ACC112 (cell line): ENCODE data around the gene CEP85L.

Experiments used
- H2AFZ ChIP-seq: fragments of 200-600 bp; sonication (generic); one replicate; pipeline ENCODE4 v1.6.0; 2017; ENCODE audit warnings: antibody characterized with exemption, low read length; ENCODE audit not compliant: unreplicated experiment
- H3K27ac ChIP-seq: fragments of 200-600 bp; sonication (generic); 2 replicates; pipeline ENCODE4 v1.5.1; 2014; ENCODE audit warnings: low read depth, mild to moderate bottlenecking, antibody characterized with exemption, low read length, moderate library complexity
- H3K27me3 ChIP-seq: fragments of 200-600 bp; sonication (generic); 2 replicates; pipeline ENCODE4 v1.6.1; 2014; ENCODE audit warnings: mild to moderate bottlenecking, antibody characterized with exemption, low read length, moderate library complexity, mixed read lengths; ENCODE audit not compliant: insufficient read depth
- H3K36me3 ChIP-seq: fragments of 200-600 bp; sonication (generic); 2 replicates; pipeline ENCODE4 v1.6.1; 2016; ENCODE audit warnings: mild to moderate bottlenecking, antibody characterized with exemption, low read length, moderate library complexity, mixed read lengths; ENCODE audit not compliant: insufficient read depth
- H3K4me1 ChIP-seq: fragments of 200-600 bp; sonication (generic); one replicate; pipeline ENCODE4 v1.6.1; 2016; ENCODE audit warnings: low read length, mixed read lengths; ENCODE audit not compliant: insufficient read depth, unreplicated experiment, control insufficient read depth
- H3K4me3 ChIP-seq: fragments of 200-600 bp; sonication (generic); 2 replicates; pipeline ENCODE4 v1.5.1; 2014; ENCODE audit warnings: mild to moderate bottlenecking, low read depth, low read length
- H3K79me2 ChIP-seq: fragments of 200-600 bp; sonication (generic); one replicate; pipeline ENCODE4 v1.6.0; 2016; ENCODE audit warnings: low read length; ENCODE audit not compliant: control insufficient read depth, unreplicated experiment, insufficient read depth

Gene CEP85L

DNA sequence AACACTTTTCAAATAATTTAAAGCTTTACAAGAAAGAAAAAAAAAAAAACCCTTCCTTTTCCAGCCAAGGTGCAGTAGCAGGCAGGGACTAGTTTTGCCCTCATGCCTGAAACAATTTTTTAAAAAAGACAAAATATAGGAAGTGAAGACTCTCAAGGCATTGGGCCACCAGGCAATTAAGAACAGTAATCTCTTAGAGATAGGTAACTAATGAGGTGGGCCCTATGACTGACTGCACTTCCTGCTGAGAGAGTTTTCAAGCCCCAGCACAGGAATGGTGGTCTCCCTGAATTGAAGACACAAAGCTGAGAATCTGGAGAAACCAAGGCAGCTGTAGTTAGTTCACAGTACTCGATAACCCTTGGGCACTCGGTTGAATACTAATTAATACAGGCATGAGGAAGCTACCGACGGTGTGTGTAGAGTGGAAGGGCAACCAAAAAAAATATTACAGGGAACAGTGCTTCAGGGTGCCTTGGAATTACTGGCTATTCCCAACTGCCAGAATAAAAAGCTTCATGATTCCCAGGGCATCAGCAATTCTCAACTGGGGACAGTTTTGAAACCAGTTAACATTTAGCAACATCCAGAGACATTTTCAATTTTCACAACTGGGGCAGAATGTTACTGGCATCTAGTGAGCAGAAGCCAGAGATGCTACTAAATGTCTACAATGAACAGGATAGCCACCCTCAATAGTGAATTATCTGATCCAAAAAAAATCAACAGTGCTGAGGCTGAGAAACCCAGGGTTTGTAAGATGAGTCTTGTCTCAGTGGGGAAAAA lies 139.3 kb downstream of the CEP85L start:
- Histone ChIP-seq H3K27ac (no peak overlapping the region), H3K27me3 (no peaks in the 10 kb centered on the region), H3K36me3 (no peaks in the 10 kb centered on the region), H3K4me1 (no peaks in the 10 kb centered on the region), H3K4me3 (no peak overlapping the region), H2AFZ (no peak overlapping the region), H3K79me2 (no peaks in the 10 kb centered on the region)

DNA sequence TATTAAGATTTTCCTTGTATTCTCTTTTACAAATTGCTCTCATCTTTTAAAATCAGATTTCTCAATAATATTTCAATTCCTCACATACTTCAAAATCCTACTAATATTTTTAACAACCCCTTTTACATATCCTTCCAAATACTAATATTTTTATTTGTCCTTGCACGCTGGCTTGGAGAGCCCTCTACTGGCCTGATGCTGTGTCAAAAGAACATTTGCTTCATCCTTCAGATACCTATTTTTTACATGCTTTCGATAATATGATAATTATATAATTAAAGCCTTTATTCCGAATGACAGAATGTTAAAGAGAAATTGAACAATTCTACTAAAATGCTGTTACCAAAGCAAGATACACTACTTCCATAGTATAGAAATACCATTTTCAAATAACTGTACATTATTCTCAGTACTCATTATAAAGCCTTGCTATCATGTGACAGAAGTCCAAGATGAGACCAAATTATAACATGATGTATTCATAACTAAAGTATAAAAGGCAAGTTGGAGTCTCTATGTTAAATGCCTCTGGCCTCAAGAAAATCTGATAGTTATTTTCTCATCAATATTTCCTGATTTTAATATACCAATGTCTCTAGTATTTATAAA lies 142.3 kb downstream of the CEP85L start:
- Histone ChIP-seq H2AFZ (no peak overlapping the region), H3K27me3 (no peaks in the 10 kb centered on the region), H3K79me2 (no peaks in the 10 kb centered on the region), H3K36me3 (no peaks in the 10 kb centered on the region), H3K4me3 (no peak overlapping the region), H3K27ac (no peak overlapping the region), H3K4me1 (no peaks in the 10 kb centered on the region)

DNA sequence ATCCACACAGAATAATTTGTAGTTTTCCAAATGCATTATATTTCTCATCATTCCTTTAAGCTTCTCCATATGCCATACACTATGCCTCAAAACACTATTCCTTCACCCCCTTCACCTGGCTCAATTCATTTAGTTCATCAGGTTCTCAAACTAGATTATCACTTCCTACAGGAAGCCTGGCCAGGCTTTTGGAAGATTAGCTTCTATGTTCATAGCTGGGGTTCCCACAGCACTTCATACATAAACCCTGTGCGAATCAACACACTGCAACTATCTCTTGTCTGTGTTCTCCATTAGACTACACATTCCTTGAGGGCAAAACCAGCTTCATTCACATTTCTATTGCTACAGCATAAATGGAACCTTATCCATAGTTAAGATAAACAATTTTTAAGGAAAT lies 143.8 kb downstream of the CEP85L start:
- Histone ChIP-seq H3K27ac (no peak overlapping the region), H3K36me3 (peaks cover 3% of the 10 kb centered on the region; the same call in 1 of the 2 replicates), H2AFZ (no peak overlapping the region), H3K79me2 (no peaks in the 10 kb centered on the region), H3K27me3 (no peaks in the 10 kb centered on the region), H3K4me1 (no peaks in the 10 kb centered on the region), H3K4me3 (no peak overlapping the region)

DNA sequence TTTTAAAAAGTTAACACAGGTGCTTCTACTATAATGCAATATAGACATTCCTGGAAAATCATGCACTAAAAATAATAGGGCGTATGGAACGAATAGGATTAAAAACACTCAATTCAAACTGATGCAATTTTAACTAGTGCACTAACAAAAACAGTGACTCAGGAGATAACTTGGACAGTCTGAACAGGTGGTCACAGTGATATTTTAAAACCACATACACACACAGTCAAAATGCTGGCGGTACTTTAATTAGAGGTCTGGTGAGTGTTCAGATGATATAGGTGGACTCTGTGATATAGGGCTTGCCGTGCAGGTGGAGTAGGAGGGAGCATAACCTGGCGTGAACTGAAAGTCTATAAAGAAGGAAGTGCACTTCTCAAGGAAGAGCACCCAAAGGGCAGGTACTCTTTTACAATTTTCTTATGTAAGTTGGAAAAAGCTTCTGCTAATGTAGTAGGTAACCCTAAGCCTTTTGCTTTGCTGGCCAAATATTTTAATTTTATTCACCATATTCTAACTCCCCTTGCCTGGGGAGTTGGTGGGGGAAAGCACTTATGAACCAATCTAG lies 145.2 kb downstream of the CEP85L start:
- H3K36me3 ChIP-seq, result peaks cover 5% of the 10 kb centered on the region; the same call in 1 of the 2 replicates

DNA sequence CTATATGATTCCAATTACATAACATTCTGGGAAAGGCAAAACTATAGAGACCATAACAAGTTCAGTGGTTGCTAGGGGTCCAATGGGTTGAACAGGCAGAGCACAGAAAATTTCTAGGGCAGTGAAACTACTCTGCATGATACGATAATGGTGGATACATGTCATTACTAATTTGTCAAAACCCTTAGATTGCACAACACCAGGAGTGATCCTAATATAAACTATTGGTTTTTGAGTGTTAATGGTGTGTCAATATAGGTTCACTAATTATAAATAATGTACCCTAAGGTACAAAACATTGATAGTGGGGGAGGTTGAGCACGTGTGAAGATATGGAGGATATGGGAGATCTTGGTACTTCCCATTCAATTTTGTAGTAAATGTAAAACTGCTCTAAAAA lies 145.7 kb downstream of the CEP85L start:
- no peaks in the 10 kb centered on the region for H3K4me1 ChIP-seq
- no peaks in the 10 kb centered on the region for H3K79me2 ChIP-seq
- no peak overlapping the region for H3K27ac ChIP-seq
- no peaks in the 10 kb centered on the region for H3K27me3 ChIP-seq
- peaks cover 5% of the 10 kb centered on the region; the same call in 1 of the 2 replicates for H3K36me3 ChIP-seq
- H3K4me3 ChIP-seq, result no peak overlapping the region
- H2AFZ ChIP-seq, result no peak overlapping the region

More for the DNA sequence above, 145.2 kb downstream of the CEP85L start:
- no peaks in the 10 kb centered on the region for H3K4me1 ChIP-seq
- H3K27ac ChIP-seq, result no peak overlapping the region
- no peaks in the 10 kb centered on the region for H3K27me3 ChIP-seq
- H3K4me3 ChIP-seq, result no peak overlapping the region
- H3K79me2 ChIP-seq, result no peaks in the 10 kb centered on the region
- H2AFZ ChIP-seq, result no peak overlapping the region

- no peak overlapping the region for H3K27ac ChIP-seq
- H3K36me3 ChIP-seq, result peaks cover 5% of the 10 kb centered on the region; the same call in 1 of the 2 replicates
- no peak overlapping the region for H3K4me3 ChIP-seq
- H2AFZ ChIP-seq, result no peak overlapping the region
- no peaks in the 10 kb centered on the region for H3K79me2 ChIP-seq
- H3K27me3 ChIP-seq, result no peaks in the 10 kb centered on the region
- no peaks in the 10 kb centered on the region for H3K4me1 ChIP-seq
Observed at GRCh38 chr6:118504611-118505010, 146.8 kb downstream of the CEP85L start.

DNA sequence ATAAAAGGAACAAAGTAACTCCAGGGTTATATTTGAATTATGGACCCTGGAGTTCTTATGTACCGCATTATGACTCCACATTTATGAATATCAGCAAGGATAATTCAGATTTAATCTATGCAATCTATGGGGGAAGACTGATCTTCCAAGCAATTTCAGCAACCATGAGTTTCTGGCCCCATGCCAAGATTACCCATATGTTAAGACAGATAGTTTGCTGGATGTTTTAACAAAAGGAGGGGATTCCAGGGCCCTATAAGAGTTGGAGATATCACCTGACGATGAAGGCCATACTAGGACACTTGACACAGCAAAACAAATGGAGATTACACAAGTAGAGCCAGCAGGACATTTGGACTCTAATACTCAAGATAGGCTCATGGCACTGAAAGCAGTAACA lies 149.2 kb downstream of the CEP85L start:
- Histone ChIP-seq H3K4me3 (no peak overlapping the region), H3K79me2 (no peaks in the 10 kb centered on the region), H2AFZ (no peak overlapping the region), H3K36me3 (peaks cover 5% of the 10 kb centered on the region; the same call in 1 of the 2 replicates), H3K27ac (no peak overlapping the region), H3K4me1 (no peaks in the 10 kb centered on the region), H3K27me3 (no peaks in the 10 kb centered on the region)

DNA sequence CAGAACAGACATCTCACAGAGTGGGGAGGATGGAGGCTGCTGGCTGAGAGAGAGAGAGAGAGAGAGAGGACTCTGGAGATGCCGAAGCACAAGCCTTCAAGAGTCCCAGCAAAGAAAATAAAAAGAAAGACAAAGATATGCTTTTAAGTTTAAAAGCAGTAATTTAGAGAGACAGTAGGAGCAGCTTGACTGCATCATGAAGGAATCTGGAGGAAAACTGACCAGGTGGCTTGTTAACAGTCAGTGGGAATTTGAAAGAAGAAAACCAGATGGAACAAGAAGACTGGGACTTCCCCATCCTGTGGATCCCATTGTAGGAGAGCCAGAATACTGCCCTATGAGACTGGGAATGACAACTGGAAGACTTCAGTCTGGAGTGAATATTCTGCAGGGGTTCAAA lies 149.6 kb downstream of the CEP85L start:
- no peak overlapping the region for H3K4me3 ChIP-seq
- H3K27ac ChIP-seq, result no peak overlapping the region
- H3K79me2 ChIP-seq, result no peaks in the 10 kb centered on the region
- H2AFZ ChIP-seq, result no peak overlapping the region
- H3K36me3 ChIP-seq, result peaks cover 5% of the 10 kb centered on the region; the same call in 1 of the 2 replicates
- H3K27me3 ChIP-seq, result no peaks in the 10 kb centered on the region
- no peaks in the 10 kb centered on the region for H3K4me1 ChIP-seq

DNA sequence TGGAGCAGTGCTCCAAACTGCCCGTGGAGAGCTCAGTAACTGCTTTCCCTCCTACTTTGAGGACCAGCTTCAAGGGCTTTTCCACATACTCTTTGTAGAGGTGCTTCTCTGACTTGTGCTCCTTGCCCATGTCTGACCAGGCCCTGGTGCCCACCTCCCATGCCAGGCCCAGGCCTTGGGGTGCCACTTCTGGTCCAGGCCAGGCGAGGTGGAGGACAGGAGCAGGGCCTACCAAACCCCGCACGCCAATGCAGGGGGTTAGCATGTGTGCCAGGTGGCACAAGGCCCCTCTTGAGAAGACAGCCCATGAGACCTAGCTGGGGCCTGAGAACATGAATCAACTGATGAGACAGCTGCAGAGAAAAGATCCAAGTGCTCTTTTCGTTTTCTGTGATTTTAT lies 150.3 kb downstream of the CEP85L start:
- H3K27ac ChIP-seq, result no peak overlapping the region
- H3K36me3 ChIP-seq, result peaks cover 5% of the 10 kb centered on the region; the same call in 1 of the 2 replicates
- H3K4me3 ChIP-seq, result no peak overlapping the region
- no peak overlapping the region for H2AFZ ChIP-seq
- no peaks in the 10 kb centered on the region for H3K27me3 ChIP-seq
- H3K79me2 ChIP-seq, result no peaks in the 10 kb centered on the region
- H3K4me1 ChIP-seq, result peaks cover under 1% of the 10 kb centered on the region

DNA sequence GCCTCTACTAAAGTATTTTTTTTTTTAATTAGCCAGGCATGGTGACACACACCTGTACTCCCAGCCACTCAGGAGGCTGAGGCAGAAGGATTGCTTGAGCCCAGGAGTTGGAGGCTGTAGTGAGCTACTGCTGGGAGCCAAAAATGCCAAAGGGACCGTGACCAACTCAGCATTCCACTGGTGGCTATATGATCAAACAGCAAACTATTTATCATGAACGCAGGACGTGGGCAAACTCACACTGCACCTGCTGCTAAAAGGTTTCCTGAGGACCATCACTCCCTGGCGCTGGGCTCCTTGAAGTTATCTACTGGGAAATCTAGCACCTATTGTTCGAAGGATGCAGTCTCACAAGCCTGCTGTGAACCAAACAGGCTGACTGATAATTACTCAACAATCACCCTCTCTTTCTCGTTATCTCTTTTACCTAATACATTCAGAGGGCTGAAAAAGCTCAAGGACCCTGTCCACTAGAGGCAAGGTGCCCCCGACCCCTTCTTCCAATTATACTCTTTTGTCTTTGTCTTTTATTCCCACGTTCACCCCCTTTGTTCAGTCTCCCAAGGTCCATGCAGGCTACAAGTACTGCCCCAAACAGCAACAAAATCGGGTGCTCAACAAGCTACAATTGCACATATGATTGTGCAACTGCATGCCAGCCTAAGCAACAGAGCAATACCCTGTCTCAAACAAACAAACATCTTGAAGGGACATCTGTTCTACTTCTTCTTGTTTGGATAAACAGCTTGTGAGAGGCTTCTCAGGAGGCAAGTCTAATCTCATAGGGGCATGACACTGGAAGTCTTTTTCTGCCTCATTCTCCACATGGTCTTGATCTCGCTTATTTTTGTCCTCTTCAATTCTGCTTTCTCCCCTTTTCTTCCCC lies 151.0 kb downstream of the CEP85L start:
- H3K36me3 ChIP-seq, result peaks cover 5% of the 10 kb centered on the region; the same call in 1 of the 2 replicates
- no peaks in the 10 kb centered on the region for H3K79me2 ChIP-seq
- H3K27me3 ChIP-seq, result no peaks in the 10 kb centered on the region
- H3K27ac ChIP-seq, result no peak overlapping the region
- peaks cover 7% of the 10 kb centered on the region for H3K4me1 ChIP-seq
- no peak overlapping the region for H3K4me3 ChIP-seq
- no peak overlapping the region for H2AFZ ChIP-seq
